ENCODE measurements around the gene ERGIC1.
"Not testable (repeated sequence)": the region's sequence is repeated elsewhere in the genome, so short reads cannot be mapped to it uniquely, and the experiment has no call there.

The ERGIC1 gene, protein sequence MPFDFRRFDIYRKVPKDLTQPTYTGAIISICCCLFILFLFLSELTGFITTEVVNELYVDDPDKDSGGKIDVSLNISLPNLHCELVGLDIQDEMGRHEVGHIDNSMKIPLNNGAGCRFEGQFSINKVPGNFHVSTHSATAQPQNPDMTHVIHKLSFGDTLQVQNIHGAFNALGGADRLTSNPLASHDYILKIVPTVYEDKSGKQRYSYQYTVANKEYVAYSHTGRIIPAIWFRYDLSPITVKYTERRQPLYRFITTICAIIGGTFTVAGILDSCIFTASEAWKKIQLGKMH

GRCh38 chr5:172833686-172834414 lies at the start of gene ERGIC1:
ERGIC1 (plus strand) TSS chr5:172834251; CDS start chr5:172834414, 163 bp downstream.
- Histone ChIP-seq H3K9ac (ENCODE audit: low read length) (peak within 1 kb of the TSS; percentile 94), H3K4me1 (ENCODE audit: control insufficient read depth, insufficient read depth, low read length) (peaks cover 10% of the 10 kb centered on the region), H3K36me3 (ENCODE audit: control insufficient read depth, insufficient read depth, low read length) (peaks cover 2% of the 10 kb centered on the region), H3K27me3 (ENCODE audit: control insufficient read depth, insufficient read depth, low read length) (no peaks in the 10 kb centered on the region), H3K4me3 (ENCODE audit: low read length) (peak within 1 kb of the TSS; percentile 89), H3K27ac (ENCODE audit: low read depth, low read length) (peak within 1 kb of the TSS; percentile 83)

DNA sequence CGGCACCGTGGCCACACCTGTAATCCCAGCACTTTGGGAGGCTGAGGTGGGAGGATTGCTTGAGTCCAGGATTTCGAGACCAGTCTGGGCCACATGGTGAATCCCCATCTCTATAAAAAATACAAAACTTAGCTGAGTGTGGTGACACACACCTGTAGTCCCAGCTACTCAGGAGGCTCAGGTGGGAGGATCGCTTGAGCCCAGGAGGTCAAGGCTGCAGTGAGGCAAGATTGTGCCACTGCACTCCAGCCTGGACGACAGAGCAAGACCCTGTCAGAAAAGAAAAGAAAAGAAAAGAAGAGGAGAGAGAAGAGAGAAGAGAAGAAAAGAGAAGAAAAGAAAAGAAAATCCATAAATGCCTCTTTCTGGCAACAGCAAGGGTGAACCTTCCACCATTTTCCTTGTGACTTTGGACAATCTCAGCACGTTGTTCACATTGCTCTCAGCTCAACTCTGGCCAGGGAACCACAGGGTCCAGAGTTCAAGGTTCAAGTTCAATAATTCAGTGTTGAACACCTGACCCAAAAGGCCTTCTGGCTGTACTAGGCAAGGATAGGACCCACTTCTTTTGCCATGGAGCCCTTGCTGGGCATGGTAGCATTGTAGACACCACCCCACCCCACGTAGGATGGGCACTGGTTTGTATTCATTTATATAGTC lies 48.5 kb upstream of the ERGIC1 start:
- Histone ChIP-seq H3K36me3 (ENCODE audit: control insufficient read depth, insufficient read depth, low read length) (no peaks in the 10 kb centered on the region), H3K27me3 (ENCODE audit: control insufficient read depth, insufficient read depth, low read length) (no peaks in the 10 kb centered on the region), H3K27ac (ENCODE audit: low read depth, low read length) (no peak overlapping the region), H3K9ac (ENCODE audit: low read length) (no peak overlapping the region), H3K4me3 (ENCODE audit: low read length) (no peak overlapping the region), H3K4me1 (ENCODE audit: control insufficient read depth, insufficient read depth, low read length) (peaks cover 4% of the 10 kb centered on the region)

- H3K9ac ChIP-seq (ENCODE audit: low read length): no peak overlapping the region
- H3K4me3 ChIP-seq (ENCODE audit: low read length): no peak overlapping the region
- no peak overlapping the region for H3K27ac ChIP-seq (ENCODE audit: low read depth, low read length)
- H3K4me1 ChIP-seq (ENCODE audit: control insufficient read depth, insufficient read depth, low read length): peaks cover 4% of the 10 kb centered on the region
- no peaks in the 10 kb centered on the region for H3K27me3 ChIP-seq (ENCODE audit: control insufficient read depth, insufficient read depth, low read length)
- H3K36me3 ChIP-seq (ENCODE audit: control insufficient read depth, insufficient read depth, low read length): no peaks in the 10 kb centered on the region
Measured at GRCh38 chr5:172786736-172787462, 47.2 kb upstream of the ERGIC1 start.

DNA sequence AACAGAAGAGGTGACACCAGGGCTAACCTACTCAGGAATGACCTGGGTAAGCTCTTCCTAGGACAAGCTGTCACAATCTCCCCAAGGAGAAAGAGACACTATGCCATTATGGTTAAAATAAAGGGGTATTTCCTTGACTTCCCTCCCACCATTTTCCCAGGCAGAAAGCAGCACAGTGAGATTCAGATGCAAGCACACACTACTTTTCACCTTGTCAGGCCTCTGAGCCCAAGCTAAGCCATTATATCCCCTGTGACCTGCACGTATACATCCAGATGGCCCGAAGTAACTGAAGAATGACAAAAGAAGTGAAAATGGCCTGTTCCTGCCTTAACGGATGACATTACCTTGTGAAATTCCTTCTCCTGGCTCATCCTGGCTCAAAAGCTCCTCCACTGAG lies 46.5 kb upstream of the ERGIC1 start:
- H3K4me1 ChIP-seq (ENCODE audit: control insufficient read depth, insufficient read depth, low read length); H3K9ac ChIP-seq (ENCODE audit: low read length); H3K27me3 ChIP-seq (ENCODE audit: control insufficient read depth, insufficient read depth, low read length); H3K27ac ChIP-seq (ENCODE audit: low read depth, low read length); H3K4me3 ChIP-seq (ENCODE audit: low read length); H3K36me3 ChIP-seq (ENCODE audit: control insufficient read depth, insufficient read depth, low read length): not testable (repeated sequence)

DNA sequence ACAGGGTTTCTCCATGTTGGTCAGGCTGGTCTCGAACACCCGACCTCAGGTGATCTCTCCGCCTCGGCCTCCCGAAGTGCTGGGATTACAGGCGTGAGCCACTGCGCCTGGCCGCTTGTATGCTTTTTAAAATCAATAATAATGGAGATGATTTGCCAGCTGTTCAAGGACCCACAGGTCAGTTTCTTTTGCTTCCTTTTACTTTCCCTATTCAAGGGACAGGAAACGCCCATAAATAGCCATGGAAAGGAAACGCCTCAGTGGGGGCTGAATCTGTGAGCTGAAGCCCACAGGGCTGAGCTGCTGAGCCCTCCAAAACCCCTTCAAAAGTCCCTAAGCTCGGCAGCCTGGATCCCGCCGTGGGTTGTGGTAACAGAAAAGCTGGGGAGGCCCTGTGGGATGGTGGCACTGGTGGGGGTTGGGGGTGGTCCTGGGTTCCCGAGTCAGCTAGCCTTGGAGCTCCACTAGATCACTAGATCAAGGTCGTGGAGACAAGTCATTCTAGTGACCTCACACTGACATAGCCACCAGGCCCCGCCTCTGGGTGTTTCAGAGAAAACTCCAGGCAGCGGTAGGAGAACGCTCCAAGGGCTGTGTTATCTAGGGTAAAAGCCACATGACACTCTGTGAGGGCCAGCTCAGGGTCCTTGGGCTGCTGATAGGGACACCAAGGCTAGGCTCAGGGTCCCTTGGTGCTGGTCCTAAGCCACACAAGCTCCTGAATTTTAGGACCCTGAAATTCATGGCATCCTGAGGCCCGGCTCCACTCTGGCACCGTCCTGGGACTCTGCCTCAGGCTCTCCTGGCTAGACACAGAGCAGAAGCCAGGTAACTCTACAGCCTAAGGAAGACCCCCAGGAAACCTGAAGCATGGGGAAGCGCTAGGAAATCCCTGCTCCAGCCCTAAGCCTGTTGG lies 45.0 kb upstream of the ERGIC1 start:
- Histone ChIP-seq H3K4me1 (ENCODE audit: control insufficient read depth, insufficient read depth, low read length) (peaks cover 4% of the 10 kb centered on the region), H3K9ac (ENCODE audit: low read length) (no peak overlapping the region), H3K27me3 (ENCODE audit: control insufficient read depth, insufficient read depth, low read length) (no peaks in the 10 kb centered on the region), H3K36me3 (ENCODE audit: control insufficient read depth, insufficient read depth, low read length) (no peaks in the 10 kb centered on the region), H3K27ac (ENCODE audit: low read depth, low read length) (peak overlapping the region; percentile 40), H3K4me3 (ENCODE audit: low read length) (no peak overlapping the region)

- H3K9ac ChIP-seq (ENCODE audit: low read length): no peak overlapping the region
- H3K27ac ChIP-seq (ENCODE audit: low read depth, low read length): peak overlapping the region; percentile 24
- H3K36me3 ChIP-seq (ENCODE audit: control insufficient read depth, insufficient read depth, low read length): no peaks in the 10 kb centered on the region
- no peaks in the 10 kb centered on the region for H3K27me3 ChIP-seq (ENCODE audit: control insufficient read depth, insufficient read depth, low read length)
- H3K4me3 ChIP-seq (ENCODE audit: low read length): no peak overlapping the region
- peaks cover 8% of the 10 kb centered on the region for H3K4me1 ChIP-seq (ENCODE audit: control insufficient read depth, insufficient read depth, low read length)
Measured at GRCh38 chr5:172789687-172790495, 44.2 kb upstream of the ERGIC1 start.

DNA sequence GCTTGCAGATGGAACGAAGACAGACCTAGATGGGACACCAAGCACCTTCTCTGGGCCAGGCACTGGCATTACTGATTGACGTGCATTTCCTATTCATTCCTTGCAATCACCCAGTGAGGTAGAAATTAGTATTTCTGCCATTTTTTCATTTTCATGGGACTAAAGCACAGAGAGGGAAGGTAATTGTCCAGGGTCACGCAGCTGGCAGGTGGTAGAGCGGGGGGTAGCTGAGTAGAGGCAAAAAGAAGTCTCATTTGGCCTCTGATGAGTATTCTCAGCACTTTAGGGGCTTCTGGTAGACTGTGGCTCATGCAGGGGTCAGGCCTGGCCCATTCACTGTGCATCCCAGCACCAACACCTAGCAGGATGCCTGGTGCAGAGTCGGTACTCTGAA lies 43.6 kb upstream of the ERGIC1 start:
- no peak overlapping the region for H3K4me3 ChIP-seq (ENCODE audit: low read length)

DNA sequence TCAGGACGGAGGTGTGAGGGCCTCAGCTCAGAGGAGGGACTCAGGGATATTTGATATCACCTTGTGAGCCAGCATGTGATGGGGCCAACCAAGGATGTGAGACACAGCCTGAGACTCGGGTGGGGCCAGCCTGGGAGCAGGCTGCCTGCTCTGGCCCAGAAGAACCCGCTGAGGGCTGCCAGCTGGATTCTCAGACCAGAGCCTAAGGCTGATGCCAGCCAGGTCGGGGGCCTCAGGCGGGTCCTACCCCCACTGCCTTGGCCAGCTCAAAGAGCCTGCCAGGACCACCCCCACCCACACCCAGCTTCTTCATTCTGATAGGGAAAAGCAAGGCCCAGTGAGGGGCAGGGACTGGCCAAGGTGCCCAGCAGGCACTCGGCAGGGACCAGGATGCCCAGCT lies 42.8 kb upstream of the ERGIC1 start:
- Histone ChIP-seq H3K4me1 (ENCODE audit: control insufficient read depth, insufficient read depth, low read length) (peaks cover 15% of the 10 kb centered on the region), H3K9ac (ENCODE audit: low read length) (no peak overlapping the region), H3K27me3 (ENCODE audit: control insufficient read depth, insufficient read depth, low read length) (no peaks in the 10 kb centered on the region), H3K27ac (ENCODE audit: low read depth, low read length) (no peak overlapping the region), H3K4me3 (ENCODE audit: low read length) (no peak overlapping the region), H3K36me3 (ENCODE audit: control insufficient read depth, insufficient read depth, low read length) (no peaks in the 10 kb centered on the region)

More for the DNA sequence above, 43.6 kb upstream of the ERGIC1 start:
- H3K27me3 ChIP-seq (ENCODE audit: control insufficient read depth, insufficient read depth, low read length): no peaks in the 10 kb centered on the region
- no peaks in the 10 kb centered on the region for H3K36me3 ChIP-seq (ENCODE audit: control insufficient read depth, insufficient read depth, low read length)
- no peak overlapping the region for H3K9ac ChIP-seq (ENCODE audit: low read length)
- peaks cover 13% of the 10 kb centered on the region for H3K4me1 ChIP-seq (ENCODE audit: control insufficient read depth, insufficient read depth, low read length)
- H3K27ac ChIP-seq (ENCODE audit: low read depth, low read length): no peak overlapping the region

DNA sequence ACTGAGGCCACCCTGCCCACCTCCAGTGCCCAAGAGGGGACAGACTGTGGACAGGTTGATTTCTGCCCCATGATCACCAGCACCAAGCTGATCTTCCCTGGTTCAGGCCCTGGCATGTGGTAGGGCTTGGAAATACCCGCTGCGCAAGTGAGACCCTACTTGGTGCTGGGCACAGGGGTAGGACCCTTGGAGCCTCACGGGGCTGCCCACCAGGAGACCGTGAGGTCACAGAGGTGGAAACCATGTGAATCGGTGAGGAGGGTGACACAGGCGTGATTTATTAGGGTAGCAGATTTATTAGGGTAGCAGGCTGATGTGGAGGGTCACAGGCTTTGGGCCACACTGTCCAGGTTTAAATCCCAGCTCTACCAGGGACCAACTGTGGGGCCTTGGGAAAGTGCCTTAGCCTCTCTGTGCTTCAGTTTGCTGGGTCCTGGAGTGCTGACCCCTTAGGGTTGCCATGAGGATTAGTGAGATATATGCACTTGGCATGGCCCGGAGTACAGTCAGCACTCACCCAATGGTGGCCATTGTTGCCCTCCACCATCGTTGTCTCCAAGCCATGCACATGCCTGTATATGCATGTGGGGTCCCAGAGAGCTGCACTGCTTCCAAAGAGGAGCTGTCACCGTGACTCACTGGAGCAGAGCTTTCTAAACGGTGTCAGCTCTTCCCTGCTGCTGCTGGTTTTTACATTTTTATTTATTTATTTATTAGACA lies 42.2 kb upstream of the ERGIC1 start:
- Histone ChIP-seq H3K27ac (ENCODE audit: low read depth, low read length) (no peak overlapping the region), H3K27me3 (ENCODE audit: control insufficient read depth, insufficient read depth, low read length) (no peaks in the 10 kb centered on the region), H3K4me3 (ENCODE audit: low read length) (no peak overlapping the region), H3K9ac (ENCODE audit: low read length) (no peak overlapping the region), H3K4me1 (ENCODE audit: control insufficient read depth, insufficient read depth, low read length) (peaks cover 15% of the 10 kb centered on the region), H3K36me3 (ENCODE audit: control insufficient read depth, insufficient read depth, low read length) (no peaks in the 10 kb centered on the region)

DNA sequence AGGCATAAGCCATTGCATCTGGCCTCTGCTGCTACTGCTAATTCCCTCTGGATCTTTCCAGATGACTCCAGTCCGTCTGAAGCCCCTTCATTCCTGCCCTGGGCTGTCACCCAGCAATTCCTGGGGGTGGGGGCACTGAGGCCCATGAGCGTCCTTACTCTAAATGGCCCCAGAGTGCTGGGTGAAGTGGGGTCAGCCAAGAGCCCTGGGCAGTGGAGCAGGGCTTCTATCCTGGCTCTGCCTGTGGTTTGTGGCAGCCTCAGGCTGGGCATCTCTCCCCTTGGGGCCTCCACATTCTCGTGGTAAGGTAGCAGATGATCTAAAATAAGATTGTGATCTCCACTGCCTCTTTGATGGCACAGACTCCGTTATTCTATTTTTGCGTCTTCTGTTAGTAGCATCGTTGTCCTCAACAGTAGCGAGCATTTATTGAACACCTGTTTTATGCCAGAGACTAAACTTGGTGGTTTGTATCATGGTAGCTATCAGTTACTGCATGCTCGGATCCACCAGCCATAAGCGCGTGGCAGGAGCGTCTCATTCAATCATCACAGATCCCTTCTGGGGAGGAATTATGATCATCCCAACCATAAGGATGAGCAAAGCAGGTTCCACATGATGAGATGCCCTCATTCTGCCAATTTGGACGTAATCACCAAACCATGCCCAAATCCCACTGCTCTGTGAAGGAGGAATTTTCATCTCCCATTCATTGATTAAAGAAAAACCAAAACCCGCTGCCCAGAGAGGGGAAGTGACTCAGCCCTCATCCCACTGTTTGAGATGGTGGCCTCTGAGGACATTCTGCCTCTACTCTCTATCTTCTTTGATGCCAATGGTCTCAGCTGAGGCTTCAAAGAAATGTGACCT lies 41.1 kb upstream of the ERGIC1 start:
- H3K4me1 ChIP-seq (ENCODE audit: control insufficient read depth, insufficient read depth, low read length): peaks cover 15% of the 10 kb centered on the region
- H3K27me3 ChIP-seq (ENCODE audit: control insufficient read depth, insufficient read depth, low read length): no peaks in the 10 kb centered on the region
- no peak overlapping the region for H3K9ac ChIP-seq (ENCODE audit: low read length)
- H3K4me3 ChIP-seq (ENCODE audit: low read length): no peak overlapping the region
- H3K36me3 ChIP-seq (ENCODE audit: control insufficient read depth, insufficient read depth, low read length): no peaks in the 10 kb centered on the region
- no peak overlapping the region for H3K27ac ChIP-seq (ENCODE audit: low read depth, low read length)

Measured in rectal smooth muscle tissue (tissue), 1 donor.